ENCODE results near the gene CANT1.
A peak's percentile ranks its signal among the peaks of the same experiment; 100 is the strongest.

Gene CANT1

GRCh38 chr17:79048826-79049755, 39.5 kb upstream of the CANT1 start:
- Histone ChIP-seq H3K4me1 (ENCODE audit: control insufficient read depth, insufficient read depth, low read length) (peaks cover 12% of the 10 kb centered on the region), H3K27ac (ENCODE audit: low read length) (no peak overlapping the region), H3K9ac (ENCODE audit: low read length in 2 of 2) (no peak overlapping the region), H3K4me3 (ENCODE audit: low read length in 2 of 2) (no peak overlapping the region), H3K36me3 (ENCODE audit: control insufficient read depth in 2 of 2, insufficient read depth in 2 of 2, low read length in 2 of 2) (peaks cover 4 to 17% of the 10 kb centered on the region in 2 donors), H3K9me3 (ENCODE audit: control insufficient read depth in 2 of 2, low read length in 2 of 2) (no peaks in the 10 kb centered on the region), H3K27me3 (ENCODE audit: control insufficient read depth in 1 of 2, insufficient read depth in 2 of 2, low read length in 2 of 2) (no peaks in the 10 kb centered on the region)

DNA sequence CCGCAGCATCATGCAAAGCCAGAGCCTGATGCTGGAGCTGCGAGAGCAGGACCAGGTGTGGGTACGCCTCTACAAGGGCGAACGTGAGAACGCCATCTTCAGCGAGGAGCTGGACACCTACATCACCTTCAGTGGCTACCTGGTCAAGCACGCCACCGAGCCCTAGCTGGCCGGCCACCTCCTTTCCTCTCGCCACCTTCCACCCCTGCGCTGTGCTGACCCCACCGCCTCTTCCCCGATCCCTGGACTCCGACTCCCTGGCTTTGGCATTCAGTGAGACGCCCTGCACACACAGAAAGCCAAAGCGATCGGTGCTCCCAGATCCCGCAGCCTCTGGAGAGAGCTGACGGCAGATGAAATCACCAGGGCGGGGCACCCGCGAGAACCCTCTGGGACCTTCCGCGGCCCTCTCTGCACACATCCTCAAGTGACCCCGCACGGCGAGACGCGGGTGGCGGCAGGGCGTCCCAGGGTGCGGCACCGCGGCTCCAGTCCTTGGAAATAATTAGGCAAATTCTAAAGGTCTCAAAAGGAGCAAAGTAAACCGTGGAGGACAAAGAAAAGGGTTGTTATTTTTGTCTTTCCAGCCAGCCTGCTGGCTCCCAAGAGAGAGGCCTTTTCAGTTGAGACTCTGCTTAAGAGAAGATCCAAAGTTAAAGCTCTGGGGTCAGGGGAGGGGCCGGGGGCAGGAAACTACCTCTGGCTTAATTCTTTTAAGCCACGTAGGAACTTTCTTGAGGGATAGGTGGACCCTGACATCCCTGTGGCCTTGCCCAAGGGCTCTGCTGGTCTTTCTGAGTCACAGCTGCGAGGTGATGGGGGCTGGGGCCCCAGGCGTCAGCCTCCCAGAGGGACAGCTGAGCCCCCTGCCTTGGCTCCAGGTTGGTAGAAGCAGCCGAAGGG, 38.6 kb upstream of the CANT1 start:
- H3K27ac ChIP-seq (ENCODE audit: low read length): no peak overlapping the region
- H3K36me3 ChIP-seq (ENCODE audit: control insufficient read depth in 2 of 2, insufficient read depth in 2 of 2, low read length in 2 of 2): peaks cover 4 to 17% of the 10 kb centered on the region in 2 donors
- no peaks in the 10 kb centered on the region for H3K9me3 ChIP-seq (ENCODE audit: control insufficient read depth in 2 of 2, low read length in 2 of 2)
- H3K27me3 ChIP-seq (ENCODE audit: control insufficient read depth in 1 of 2, insufficient read depth in 2 of 2, low read length in 2 of 2): no peaks in the 10 kb centered on the region
- no peak overlapping the region for H3K9ac ChIP-seq (ENCODE audit: low read length in 2 of 2)
- H3K4me3 ChIP-seq (ENCODE audit: low read length in 2 of 2): no peak overlapping the region
- peaks cover 12% of the 10 kb centered on the region for H3K4me1 ChIP-seq (ENCODE audit: control insufficient read depth, insufficient read depth, low read length)

GRCh38 chr17:79047291-79047920, 37.8 kb upstream of the CANT1 start:
- Histone ChIP-seq H3K36me3 (ENCODE audit: control insufficient read depth in 2 of 2, insufficient read depth in 2 of 2, low read length in 2 of 2) (peaks cover 4 to 17% of the 10 kb centered on the region in 2 donors), H3K9me3 (ENCODE audit: control insufficient read depth in 2 of 2, low read length in 2 of 2) (no peaks in the 10 kb centered on the region), H3K9ac (ENCODE audit: low read length in 2 of 2) (no peak overlapping the region), H3K27me3 (ENCODE audit: control insufficient read depth in 1 of 2, insufficient read depth in 2 of 2, low read length in 2 of 2) (no peaks in the 10 kb centered on the region), H3K4me3 (ENCODE audit: low read length in 2 of 2) (no peak overlapping the region), H3K4me1 (ENCODE audit: control insufficient read depth, insufficient read depth, low read length) (peaks cover 14% of the 10 kb centered on the region), H3K27ac (ENCODE audit: low read length) (no peak overlapping the region)

GRCh38 chr17:79046916-79047280, 37.3 kb upstream of the CANT1 start:
- Histone ChIP-seq H3K36me3 (ENCODE audit: control insufficient read depth in 2 of 2, insufficient read depth in 2 of 2, low read length in 2 of 2) (peaks cover 4 to 17% of the 10 kb centered on the region in 2 donors), H3K27ac (ENCODE audit: low read length) (no peak overlapping the region), H3K4me1 (ENCODE audit: control insufficient read depth, insufficient read depth, low read length) (peaks cover 18% of the 10 kb centered on the region), H3K4me3 (ENCODE audit: low read length in 2 of 2) (peak overlapping the region in 1 of 2 donors; percentile 29), H3K27me3 (ENCODE audit: control insufficient read depth in 1 of 2, insufficient read depth in 2 of 2, low read length in 2 of 2) (no peaks in the 10 kb centered on the region), H3K9me3 (ENCODE audit: control insufficient read depth in 2 of 2, low read length in 2 of 2) (no peaks in the 10 kb centered on the region), H3K9ac (ENCODE audit: low read length in 2 of 2) (no peak overlapping the region)

GRCh38 chr17:79046197-79046915, 36.8 kb upstream of the CANT1 start:
- H3K27me3 ChIP-seq (ENCODE audit: control insufficient read depth in 1 of 2, insufficient read depth in 2 of 2, low read length in 2 of 2): no peaks in the 10 kb centered on the region
- H3K4me3 ChIP-seq (ENCODE audit: low read length in 2 of 2): peak overlapping the region in 1 of 2 donors; percentile 29
- no peaks in the 10 kb centered on the region for H3K9me3 ChIP-seq (ENCODE audit: control insufficient read depth in 2 of 2, low read length in 2 of 2)
- peaks cover 18% of the 10 kb centered on the region for H3K4me1 ChIP-seq (ENCODE audit: control insufficient read depth, insufficient read depth, low read length)
- no peak overlapping the region for H3K27ac ChIP-seq (ENCODE audit: low read length)
- peaks cover 4 to 17% of the 10 kb centered on the region in 2 donors for H3K36me3 ChIP-seq (ENCODE audit: control insufficient read depth in 2 of 2, insufficient read depth in 2 of 2, low read length in 2 of 2)
- H3K9ac ChIP-seq (ENCODE audit: low read length in 2 of 2): no peak overlapping the region

DNA sequence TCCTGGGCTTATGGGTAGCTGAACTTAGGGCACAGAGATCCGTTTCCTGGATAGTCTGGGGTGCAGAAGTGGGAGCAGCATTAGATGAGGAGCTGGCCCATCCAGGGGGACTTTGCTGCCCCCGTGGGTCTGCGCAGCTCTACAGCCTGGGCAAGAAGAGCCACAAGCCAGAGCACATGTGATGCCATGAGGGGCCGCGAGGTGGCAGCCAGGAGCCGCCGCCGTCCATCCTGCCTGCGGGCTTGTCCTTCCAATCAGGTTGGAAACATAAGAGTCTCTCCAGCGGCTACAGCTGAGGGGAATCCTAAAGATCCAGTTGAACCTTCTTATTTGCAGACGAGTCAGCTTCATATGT, 36.3 kb upstream of the CANT1 start:
- Histone ChIP-seq H3K9me3 (ENCODE audit: control insufficient read depth in 2 of 2, low read length in 2 of 2) (no peaks in the 10 kb centered on the region), H3K27me3 (ENCODE audit: control insufficient read depth in 1 of 2, insufficient read depth in 2 of 2, low read length in 2 of 2) (no peaks in the 10 kb centered on the region), H3K9ac (ENCODE audit: low read length in 2 of 2) (no peak overlapping the region), H3K4me3 (ENCODE audit: low read length in 2 of 2) (no peak overlapping the region), H3K27ac (ENCODE audit: low read length) (no peak overlapping the region), H3K36me3 (ENCODE audit: control insufficient read depth in 2 of 2, insufficient read depth in 2 of 2, low read length in 2 of 2) (peaks cover 4 to 15% of the 10 kb centered on the region in 2 donors), H3K4me1 (ENCODE audit: control insufficient read depth, insufficient read depth, low read length) (peaks cover 18% of the 10 kb centered on the region)

DNA sequence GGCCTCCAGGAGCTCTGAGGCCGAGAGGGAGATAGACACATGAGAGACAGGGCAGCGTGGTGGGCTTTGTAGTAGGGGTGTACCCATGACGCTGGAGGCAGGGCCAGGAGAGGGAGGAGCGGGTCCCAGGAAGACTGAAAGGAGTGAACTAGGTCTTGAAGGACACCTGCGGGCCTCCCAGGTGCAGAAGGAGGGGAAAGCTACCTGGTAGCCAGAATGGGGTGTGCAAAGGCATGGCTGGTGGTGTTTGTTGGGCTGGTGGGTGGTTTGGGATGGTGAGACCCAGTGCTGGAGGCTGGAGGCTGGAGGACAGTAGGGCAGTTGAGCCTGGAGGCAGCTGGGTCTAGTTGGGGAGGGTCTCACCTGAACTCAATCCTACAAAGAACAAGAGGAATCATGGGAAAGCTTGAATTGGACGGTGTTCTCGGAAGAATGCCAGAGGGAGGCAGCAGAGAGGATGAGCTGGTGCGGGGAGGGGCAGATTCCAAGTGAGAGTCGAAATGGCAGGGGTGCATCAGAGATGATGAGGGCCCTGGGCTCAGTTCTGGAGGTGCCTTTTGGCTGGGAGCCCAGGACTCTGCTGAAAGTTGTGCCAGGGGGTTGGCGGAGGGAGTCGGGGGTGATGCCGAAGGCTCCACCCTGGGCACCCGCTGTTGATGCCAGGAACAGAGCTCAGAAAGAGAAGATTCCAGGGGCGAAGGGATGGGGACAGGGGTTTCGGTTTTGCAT, 35.6 kb upstream of the CANT1 start:
- H3K36me3 ChIP-seq (ENCODE audit: control insufficient read depth in 2 of 2, insufficient read depth in 2 of 2, low read length in 2 of 2): peaks cover 4 to 13% of the 10 kb centered on the region in 2 donors
- H3K27me3 ChIP-seq (ENCODE audit: control insufficient read depth in 1 of 2, insufficient read depth in 2 of 2, low read length in 2 of 2): no peaks in the 10 kb centered on the region
- H3K9me3 ChIP-seq (ENCODE audit: control insufficient read depth in 2 of 2, low read length in 2 of 2): no peaks in the 10 kb centered on the region
- H3K9ac ChIP-seq (ENCODE audit: low read length in 2 of 2): no peak overlapping the region
- H3K27ac ChIP-seq (ENCODE audit: low read length): no peak overlapping the region
- H3K4me3 ChIP-seq (ENCODE audit: low read length in 2 of 2): no peak overlapping the region
- peaks cover 18% of the 10 kb centered on the region for H3K4me1 ChIP-seq (ENCODE audit: control insufficient read depth, insufficient read depth, low read length)

- Histone ChIP-seq H3K4me1 (ENCODE audit: control insufficient read depth, insufficient read depth, low read length) (peaks cover 18% of the 10 kb centered on the region), H3K27ac (ENCODE audit: low read length) (no peak overlapping the region), H3K4me3 (ENCODE audit: low read length in 2 of 2) (no peak overlapping the region), H3K9me3 (ENCODE audit: control insufficient read depth in 2 of 2, low read length in 2 of 2) (no peaks in the 10 kb centered on the region), H3K36me3 (ENCODE audit: control insufficient read depth in 2 of 2, insufficient read depth in 2 of 2, low read length in 2 of 2) (peaks cover 4 to 13% of the 10 kb centered on the region in 2 donors), H3K27me3 (ENCODE audit: control insufficient read depth in 1 of 2, insufficient read depth in 2 of 2, low read length in 2 of 2) (no peaks in the 10 kb centered on the region), H3K9ac (ENCODE audit: low read length in 2 of 2) (no peak overlapping the region)
Measured at GRCh38 chr17:79044462-79044861, 34.9 kb upstream of the CANT1 start.

- Histone ChIP-seq H3K27me3 (ENCODE audit: control insufficient read depth in 1 of 2, insufficient read depth in 2 of 2, low read length in 2 of 2) (no peaks in the 10 kb centered on the region), H3K9ac (ENCODE audit: low read length in 2 of 2) (no peak overlapping the region), H3K9me3 (ENCODE audit: control insufficient read depth in 2 of 2, low read length in 2 of 2) (no peaks in the 10 kb centered on the region), H3K36me3 (ENCODE audit: control insufficient read depth in 2 of 2, insufficient read depth in 2 of 2, low read length in 2 of 2) (peaks cover 4 to 13% of the 10 kb centered on the region in 2 donors), H3K4me1 (ENCODE audit: control insufficient read depth, insufficient read depth, low read length) (peaks cover 18% of the 10 kb centered on the region), H3K4me3 (ENCODE audit: low read length in 2 of 2) (no peak overlapping the region), H3K27ac (ENCODE audit: low read length) (no peak overlapping the region)
Measured at GRCh38 chr17:79043931-79044320, 34.4 kb upstream of the CANT1 start.

Measured in stomach smooth muscle (tissue), 2 donors.